ENCODE measurements around the gene TTI1. TPM values are rescaled to one million over a fixed set of nuclear protein-coding genes. Genes with fewer than 3 reads are reported as not detected.

The TTI1 gene
- total RNA-seq, 1 experiment from 2014 or later = 37.4 TPM

DNA sequence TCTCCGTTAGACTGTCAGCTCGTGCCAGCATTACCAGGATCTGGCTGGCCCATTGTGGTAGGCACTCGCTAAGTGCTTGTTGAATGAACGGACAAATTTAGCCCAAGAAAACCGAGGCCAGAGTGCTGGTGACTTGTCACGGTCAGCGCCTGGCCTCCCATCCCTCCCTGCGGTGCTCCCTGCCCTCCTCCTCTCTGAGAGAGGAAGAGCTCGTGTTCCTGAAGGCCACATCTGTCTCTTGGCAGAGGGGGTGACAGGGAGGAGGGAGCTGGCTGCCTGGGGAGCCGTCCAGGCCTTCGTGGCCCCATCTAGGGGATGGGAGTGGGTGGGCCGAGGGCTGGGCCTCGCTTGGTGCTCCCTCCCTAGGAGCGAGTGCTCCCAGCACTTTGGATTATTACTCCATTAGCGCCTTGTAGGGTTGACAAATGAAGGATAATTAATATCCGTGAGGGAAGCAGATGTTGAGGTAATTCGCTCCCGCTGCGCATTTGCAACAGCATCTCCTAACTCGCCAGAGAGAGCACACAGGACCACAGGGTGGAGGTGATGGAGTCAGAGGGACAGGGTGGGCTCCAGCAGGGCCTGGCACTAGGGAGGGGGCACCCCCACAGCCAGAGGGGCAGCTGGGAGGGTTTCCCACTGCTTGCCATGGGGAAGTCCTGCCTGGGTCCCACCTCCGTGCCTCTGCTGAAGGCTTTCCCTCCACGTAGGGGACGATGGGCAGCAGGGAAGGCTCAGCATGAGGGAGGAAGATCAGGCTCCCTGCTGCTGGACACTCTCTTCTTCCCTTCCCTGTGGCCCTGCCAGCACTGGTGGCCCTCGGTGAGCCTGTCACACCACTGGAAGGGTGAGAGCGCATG is 93.3 kb downstream of the TTI1 start:
- no peaks in the 10 kb centered on the region for H3K79me1 ChIP-seq (ENCODE audit: insufficient read depth, low read depth, low read length, poor library complexity, severe bottlenecking)
- H3K27ac Mint-ChIP-seq = peak overlapping the region in 1 of 3 experiments; percentile 44; a peak in 2 of 7 replicates
- no CpG with 5 or more reads among the region's 25 CpGs for WGBS (ENCODE audit: extremely low coverage, insufficient read length, low lambda C conversion rate)

More for the DNA sequence above, 93.3 kb downstream of the TTI1 start:
- H3K4me2 ChIP-seq (ENCODE audit: insufficient read depth, insufficient read length, low read length) = no peak overlapping the region
- H4K20me1 ChIP-seq (ENCODE audit: control insufficient read depth, insufficient read depth, insufficient read length) = no peaks in the 10 kb centered on the region
- Mint-ChIP-seq H3K4me1 (peaks cover 11 to 19% of the 10 kb centered on the region in 2 experiments; a peak in 3 of 4 replicates), H3K36me3 (ENCODE audit: insufficient read depth in 1 of 3, low read depth in 3 of 3) (no peaks in the 10 kb centered on the region), H3K9me3 (peaks cover 0 to 4% of the 10 kb centered on the region in 2 experiments; a peak in 1 of 5 replicates), H3K27me3 (ENCODE audit: low read depth) (no peaks in the 10 kb centered on the region; the same call in 1 of the 2 replicates), H3K4me3 (no peak overlapping the region)
- H3K4me1 ChIP-seq (ENCODE audit: insufficient read depth, low read length) = no peaks in the 10 kb centered on the region
- H3T11ph ChIP-seq (ENCODE audit: low read length) = no peak overlapping the region
- H3K79me2 ChIP-seq (ENCODE audit: insufficient read depth, low read length) = no peaks in the 10 kb centered on the region
- H4K91ac ChIP-seq (ENCODE audit: insufficient read length, low read depth, low read length) = no peak overlapping the region
- H3K56ac ChIP-seq (ENCODE audit: insufficient read length, low read depth, low read length) = no peak overlapping the region
- no peaks in the 10 kb centered on the region for H3K23me2 ChIP-seq (ENCODE audit: insufficient read length, low read depth, low read length, poor library complexity, severe bottlenecking)
- H4K5ac ChIP-seq (ENCODE audit: insufficient read length, low read depth, low read length) = no peak overlapping the region
- no peak overlapping the region; the same call in 1 of the 2 replicates for H3K14ac ChIP-seq (ENCODE audit: insufficient read depth, low read length)
- no peak overlapping the region for H2BK12ac ChIP-seq (ENCODE audit: insufficient read length, low read depth, low read length)
- H2BK5ac ChIP-seq (ENCODE audit: insufficient read length, low read length) = no peak overlapping the region
- no peak overlapping the region for H2BK15ac ChIP-seq (ENCODE audit: low read depth, low read length)
- no peak overlapping the region for H3K9ac ChIP-seq (ENCODE audit: extremely low read depth, insufficient read length, low read length)
- H3K27ac ChIP-seq (ENCODE audit: insufficient read length, low read depth, low read length) = no peak overlapping the region
- H3K23ac ChIP-seq (ENCODE audit: insufficient read length, low read depth, low read length) = no peak overlapping the region
- H4K8ac ChIP-seq (replicated peaks; ENCODE audit: insufficient read length, low read depth, low read length) = no peak overlapping the region
- H2AK5ac ChIP-seq (ENCODE audit: insufficient read length, low read length) = no peak overlapping the region
- H2BK120ac ChIP-seq (ENCODE audit: low read depth, low read length, poor library complexity, severe bottlenecking) = no peak overlapping the region
- H3K4ac ChIP-seq (ENCODE audit: low read depth, low read length) = no peak overlapping the region
- H3K18ac ChIP-seq (ENCODE audit: insufficient read length, low read depth, low read length) = no peak overlapping the region
- H2AFZ ChIP-seq (ENCODE audit: low read length) = no peak overlapping the region
- H2BK20ac ChIP-seq (ENCODE audit: low read depth, low read length, poor library complexity, severe bottlenecking) = no peak overlapping the region
- TF ChIP-seq, protein P1, sequence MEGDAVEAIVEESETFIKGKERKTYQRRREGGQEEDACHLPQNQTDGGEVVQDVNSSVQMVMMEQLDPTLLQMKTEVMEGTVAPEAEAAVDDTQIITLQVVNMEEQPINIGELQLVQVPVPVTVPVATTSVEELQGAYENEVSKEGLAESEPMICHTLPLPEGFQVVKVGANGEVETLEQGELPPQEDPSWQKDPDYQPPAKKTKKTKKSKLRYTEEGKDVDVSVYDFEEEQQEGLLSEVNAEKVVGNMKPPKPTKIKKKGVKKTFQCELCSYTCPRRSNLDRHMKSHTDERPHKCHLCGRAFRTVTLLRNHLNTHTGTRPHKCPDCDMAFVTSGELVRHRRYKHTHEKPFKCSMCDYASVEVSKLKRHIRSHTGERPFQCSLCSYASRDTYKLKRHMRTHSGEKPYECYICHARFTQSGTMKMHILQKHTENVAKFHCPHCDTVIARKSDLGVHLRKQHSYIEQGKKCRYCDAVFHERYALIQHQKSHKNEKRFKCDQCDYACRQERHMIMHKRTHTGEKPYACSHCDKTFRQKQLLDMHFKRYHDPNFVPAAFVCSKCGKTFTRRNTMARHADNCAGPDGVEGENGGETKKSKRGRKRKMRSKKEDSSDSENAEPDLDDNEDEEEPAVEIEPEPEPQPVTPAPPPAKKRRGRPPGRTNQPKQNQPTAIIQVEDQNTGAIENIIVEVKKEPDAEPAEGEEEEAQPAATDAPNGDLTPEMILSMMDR (conservative IDR thresholded peaks at IDR 0.05) = no peak
- H3K9me3 ChIP-seq (ENCODE audit: control insufficient read depth, low read depth, low read length) = no peaks in the 10 kb centered on the region
- H3K27me3 ChIP-seq (ENCODE audit: insufficient read depth, low read length) = no peaks in the 10 kb centered on the region
- peak; percentile 19 for DNase-seq

Measured in H9 (cell line).